C4-2B (cell line): Measurements from ENCODE around the gene DOCK9.
"Not testable (repeated sequence)": the region's sequence is repeated elsewhere in the genome, so short reads cannot be mapped to it uniquely, and the experiment has no call there.

Experiments used
- H3K27ac ChIP-seq: fragments of 450-650 bp; 2 replicates; pipeline ENCODE4 v1.5.1; 2017
- CTCF ChIP-seq: fragments of 450-650 bp; conservative IDR thresholded peaks from 2 replicates; pipeline ENCODE4 v1.5.1; 2017; ENCODE audit warnings: mild to moderate bottlenecking
- ZFX ChIP-seq: fragments of 450-650 bp; IDR thresholded peaks from 2 replicates; pipeline ENCODE4 v1.6.1; 2017

The DOCK9 gene

GRCh38 chr13:98896083-98896867 is 81.6 kb downstream of the DOCK9 start:
- no peak overlapping the region for H3K27ac ChIP-seq
- TF ChIP-seq CTCF = no peak
- no peak for TF ChIP-seq ZFX

DNA sequence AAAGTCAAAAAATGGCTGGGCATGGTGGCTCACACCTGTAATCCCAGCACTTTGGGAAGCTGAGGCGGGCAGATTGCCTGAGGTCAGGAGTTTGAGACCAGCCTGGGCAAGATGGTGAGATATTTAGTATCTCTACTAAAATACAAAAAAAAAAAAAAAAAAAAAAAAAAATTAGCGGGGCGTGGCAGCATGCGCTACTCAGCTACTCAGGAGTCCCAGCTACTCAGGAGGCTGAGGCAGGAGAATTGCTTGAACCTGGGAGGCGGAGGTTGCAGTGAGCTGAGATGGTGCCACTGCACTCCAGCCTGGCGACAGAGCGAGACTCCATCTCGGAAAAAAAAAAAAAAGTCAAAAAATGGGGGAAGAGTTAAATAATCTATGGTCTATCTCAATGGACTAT is 83.0 kb downstream of the DOCK9 start:
- not testable (repeated sequence) for H3K27ac ChIP-seq

DNA sequence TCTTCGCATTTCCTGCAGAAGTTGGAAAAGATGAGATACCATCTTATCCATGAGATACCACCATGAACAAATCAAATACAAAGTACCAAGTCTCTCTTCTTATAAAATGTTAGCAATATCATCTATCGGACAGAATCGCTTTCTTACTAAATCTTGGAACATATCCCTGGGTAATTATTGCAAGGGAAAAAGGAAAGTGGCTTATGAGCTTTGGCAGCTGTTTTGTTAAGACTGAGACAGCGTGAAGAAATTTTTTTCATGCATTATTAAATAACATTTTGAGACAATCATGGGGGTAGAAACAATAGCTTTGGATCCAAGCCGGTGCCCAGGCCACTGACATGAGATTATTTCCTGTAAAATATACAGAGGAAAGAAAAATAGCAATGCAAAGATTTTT is 84.5 kb downstream of the DOCK9 start:
- no peak overlapping the region for H3K27ac ChIP-seq
- TF ChIP-seq CTCF = no peak
- no peak for TF ChIP-seq ZFX

- TF ChIP-seq CTCF (no peak), ZFX (no peak)
- no peak overlapping the region for H3K27ac ChIP-seq
Measured at GRCh38 chr13:98892821-98893220, 85.0 kb downstream of the DOCK9 start.

DNA sequence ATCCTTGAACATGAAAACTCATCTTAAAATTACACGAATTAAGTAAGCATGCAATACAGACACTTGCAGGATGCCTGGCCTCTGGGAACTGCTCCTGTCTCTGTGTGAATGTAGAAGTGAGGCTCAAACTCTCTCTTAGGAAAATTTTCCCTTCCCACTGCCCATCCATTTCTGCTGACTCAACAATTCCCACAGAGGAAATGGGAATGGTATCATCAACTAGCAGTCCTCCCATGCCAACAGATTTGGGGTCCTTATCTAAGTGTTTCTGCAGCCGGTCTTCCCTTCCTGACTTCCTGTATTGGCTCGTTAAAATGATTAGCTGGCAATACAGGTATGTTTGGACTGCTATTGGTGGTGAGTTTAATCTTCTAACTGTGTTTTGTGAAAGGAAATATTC is 85.8 kb downstream of the DOCK9 start:
- no peak overlapping the region for H3K27ac ChIP-seq
- no peak for TF ChIP-seq ZFX
- no peak for TF ChIP-seq CTCF

- no peak overlapping the region for H3K27ac ChIP-seq
- TF ChIP-seq ZFX (no peak), CTCF (no peak)
Measured at GRCh38 chr13:98890925-98891324, 86.9 kb downstream of the DOCK9 start.

DNA sequence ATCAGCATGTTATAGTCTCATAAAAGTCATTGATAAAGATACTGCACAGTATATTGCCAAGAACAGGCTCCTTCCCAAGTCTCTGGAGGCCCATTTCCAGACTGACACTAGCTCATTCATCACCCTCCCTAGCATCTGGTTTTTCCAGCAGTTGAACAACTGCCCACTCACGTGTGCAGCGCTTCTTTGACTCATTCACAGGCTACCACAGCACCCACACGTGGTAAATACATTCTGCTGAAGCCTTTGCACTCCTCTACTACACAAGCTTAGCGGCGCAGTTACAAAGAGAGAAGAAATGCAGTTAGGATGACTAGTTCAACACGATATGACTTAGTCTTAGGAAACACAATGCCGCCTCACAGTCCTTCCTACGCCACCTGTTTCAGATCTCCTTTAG is 87.7 kb downstream of the DOCK9 start:
- no peak for TF ChIP-seq ZFX
- TF ChIP-seq CTCF = no peak; the same call in none of the 2 replicates
- H3K27ac ChIP-seq = no peak overlapping the region
